ENCODE measurements around the gene PLAC1.

GRCh38 chrX:134623293-134624045, 34.8 kb downstream of the PLAC1 start:
- no peak for TF ChIP-seq CTCF (conservative IDR thresholded peaks at IDR 0.05; ENCODE audit: low read depth, low read length)
- no peak for TF ChIP-seq EZH2 (IDR thresholded peaks at IDR 0.05; ENCODE audit: low read length, unreplicated experiment)
